Spleen (tissue), 11 donors: ENCODE data around the gene ZNF283. TPM values are rescaled to one million over a fixed set of nuclear protein-coding genes. Genes with fewer than 3 reads are reported as not detected.

ENCODE experiments used
- DNase-seq: peaks from one replicate; pipeline ENCODE4 v3.0.0-alpha.2; 2020
- H3K27ac ChIP-seq, 8 donors: fragments of 200-600 bp; sonication (generic) in 7 of 8; 1 replicate in 4 of 8; 2 replicates in 4 of 8; pipeline versions ENCODE4 v1.5.0 to v1.8.0; 2016 to 2021; ENCODE audit warnings: inconsistent platforms in 4 of 8, mild to moderate bottlenecking in 4 of 8, moderate library complexity in 1 of 8
- H3K27me3 ChIP-seq, 7 donors: fragments of 200-600 bp; sonication (generic) in 6 of 7; replicated peaks in 1 of 7; 1 replicate in 4 of 7; 2 replicates in 3 of 7; pipeline versions ENCODE4 v1.5.0 to v1.8.0; 2016 to 2021; ENCODE audit warnings: inconsistent platforms in 3 of 7, mild to moderate bottlenecking in 1 of 7
- H3K36me3 ChIP-seq, 6 donors: fragments of 200-600 bp; sonication (generic) in 5 of 6; 1 replicate in 4 of 6; 2 replicates in 2 of 6; pipeline versions ENCODE4 v1.5.0 to v1.8.0; 2016 to 2021; ENCODE audit warnings: inconsistent platforms in 2 of 6
- H3K4me1 ChIP-seq, 6 donors: fragments of 200-600 bp; sonication (generic) in 5 of 6; 1 replicate in 3 of 6; 2 replicates in 3 of 6; pipeline versions ENCODE4 v1.5.0 to v1.8.0; 2016 to 2021; ENCODE audit warnings: inconsistent platforms in 3 of 6
- H3K4me3 ChIP-seq, 8 donors: fragments of 200-600 bp; sonication (generic) in 7 of 8; 1 replicate in 4 of 8; 2 replicates in 4 of 8; pipeline versions ENCODE4 v1.5.0 to v1.8.0; 2016 to 2021; ENCODE audit warnings: inconsistent platforms in 4 of 8, mild to moderate bottlenecking in 4 of 8, moderate library complexity in 2 of 8
- H3K9me3 ChIP-seq, 8 donors: fragments of 200-600 bp; sonication (generic) in 7 of 8; 1 replicate in 4 of 8; 2 replicates in 4 of 8; pipeline versions ENCODE4 v1.5.0 to v1.8.0; 2016 to 2021; ENCODE audit warnings: inconsistent platforms in 4 of 8
- POLR2A ChIP-seq, 3 donors: fragments of 450-650 bp; IDR thresholded peaks; one replicate each; pipeline ENCODE4 v1.5.1; 2017; ENCODE audit warnings: antibody characterized with exemption in 3 of 3, mild to moderate bottlenecking in 1 of 3
- POLR2AphosphoS5 ChIP-seq, 3 donors: sonication (generic); formaldehyde crosslinking; IDR thresholded peaks; one replicate each; pipeline ENCODE4 v1.5.1; 2017; ENCODE audit warnings: antibody characterized with exemption in 3 of 3
- WGBS, 5 donors: extraction: QIAGEN DNeasy Blood & Tissue Kit in 3 of 5; methylation state at CpG; one replicate each; pipeline versions ENCODE4 v1.1.5 to v1.1.7; 2013 to 2018; 5-methylcytosine and 5-hydroxymethylcytosine counted together
- intact Hi-C: fragments of 100-400 bp; cut with DNase I; formaldehyde crosslinking; loops from one replicate; pipeline ENCODE4 v1.15.0; 2023; ENCODE audit warnings: low total_unique reads
- polyA plus RNA-seq, 3 donors: library from polyadenylated mRNA; stranded (reverse); fragments of 200-250 nt; gene quantifications; one replicate each; pipeline ENCODE4 v1.2.1, GENCODE V29; 2013
- total RNA-seq, 7 donors: library from RNA; depleted of rRNA in 3 of 7; stranded (reverse); fragments of >200 nt in 3 of 7; fragmentation: NEBNext Ultra II Directional in 4 of 7; extraction: Animal tissue kit (Norgen Biotek cat#: 25700) in 4 of 7; gene quantifications; one replicate each; pipeline versions ENCODE4 v1.1.0 to v1.2.1, GENCODE V29; 2016 to 2021
- TF ChIP-seq, protein P1 (sequence below), 11 experiments: fragments of 200-600 bp in 7 of 11; fragments of 450-650 bp in 4 of 11; sonication (generic) in 4 of 11; IDR thresholded peaks in 8 of 11; conservative IDR thresholded peaks in 3 of 11; 1 replicate in 7 of 11; 2 replicates in 4 of 11; pipeline versions ENCODE4 v1.4.0 to v1.8.0; 2016 to 2021; ENCODE audit warnings: antibody characterized with exemption in 11 of 11, inconsistent platforms in 4 of 11, mild to moderate bottlenecking in 1 of 11
- donor health status: healthy with polysubstance abuse.
- donor health status: DM: no; HTN: no; CAD: no; lungs with moderate emphysema.
- donor health status: DM: no; HTN: no; CAD: no.
- donor health status: Bipolar disorder and iron deficiency.
- donor health status: healthy.
- donor health status: DM: no; HTN: no; CAD: no.
- donor health status: DM: yes; HTN: yes; CAD: no.

ZNF283 gene
- total and polyA plus RNA-seq, 10 donors: 1.1 to 15.6 (median 10.6) TPM

DNA sequence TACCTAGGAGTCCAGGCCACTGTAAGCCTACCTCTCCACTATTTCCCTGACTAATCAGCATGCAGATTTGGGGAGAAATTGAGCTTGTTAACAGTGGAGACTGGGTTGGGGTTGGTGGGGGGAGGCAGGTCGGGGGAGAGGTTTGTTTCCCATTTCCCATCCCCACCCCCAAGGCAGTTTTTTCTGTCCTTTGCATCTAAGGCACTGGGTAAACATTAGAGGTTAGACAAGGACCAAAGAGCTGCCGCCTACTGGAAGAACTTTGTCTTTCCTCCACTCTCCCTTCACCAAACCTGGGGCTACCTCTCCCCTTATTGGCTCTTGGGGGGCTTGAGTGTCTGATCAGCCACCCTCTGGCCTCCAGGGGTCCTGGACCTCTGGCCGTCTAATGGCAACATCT, 47.3 kb upstream of the ZNF283 start:
- Histone ChIP-seq H3K9me3 (no peaks in the 10 kb centered on the region), H3K4me3 (peak overlapping the region; percentile 18 to 73 (median 35)), H3K27me3 (peaks cover 0 to 7% (median 0%) of the 10 kb centered on the region in 7 donors), H3K36me3 (peaks cover 0 to 8% (median 0%) of the 10 kb centered on the region in 6 donors), H3K4me1 (peaks cover 15 to 98% (median 71%) of the 10 kb centered on the region in 6 donors), H3K27ac (peak overlapping the region in 7 of 8 donors; percentile 41 to 87 (median 78))
- TF ChIP-seq POLR2AphosphoS5 (IDR thresholded peaks at IDR 0.05): no peak
- TF ChIP-seq, protein P1, sequence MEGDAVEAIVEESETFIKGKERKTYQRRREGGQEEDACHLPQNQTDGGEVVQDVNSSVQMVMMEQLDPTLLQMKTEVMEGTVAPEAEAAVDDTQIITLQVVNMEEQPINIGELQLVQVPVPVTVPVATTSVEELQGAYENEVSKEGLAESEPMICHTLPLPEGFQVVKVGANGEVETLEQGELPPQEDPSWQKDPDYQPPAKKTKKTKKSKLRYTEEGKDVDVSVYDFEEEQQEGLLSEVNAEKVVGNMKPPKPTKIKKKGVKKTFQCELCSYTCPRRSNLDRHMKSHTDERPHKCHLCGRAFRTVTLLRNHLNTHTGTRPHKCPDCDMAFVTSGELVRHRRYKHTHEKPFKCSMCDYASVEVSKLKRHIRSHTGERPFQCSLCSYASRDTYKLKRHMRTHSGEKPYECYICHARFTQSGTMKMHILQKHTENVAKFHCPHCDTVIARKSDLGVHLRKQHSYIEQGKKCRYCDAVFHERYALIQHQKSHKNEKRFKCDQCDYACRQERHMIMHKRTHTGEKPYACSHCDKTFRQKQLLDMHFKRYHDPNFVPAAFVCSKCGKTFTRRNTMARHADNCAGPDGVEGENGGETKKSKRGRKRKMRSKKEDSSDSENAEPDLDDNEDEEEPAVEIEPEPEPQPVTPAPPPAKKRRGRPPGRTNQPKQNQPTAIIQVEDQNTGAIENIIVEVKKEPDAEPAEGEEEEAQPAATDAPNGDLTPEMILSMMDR (IDR thresholded peaks at IDR 0.05 in 8 of 11, conservative IDR thresholded peaks at IDR 0.05 in 3 of 11): peak in 3 of 11 experiments; percentile 11 to 27 (median 23)
- intact Hi-C loops: no loop called here
- 23 to 44% (median 30%) methylated on average over 3 of the region's 3 CpGs for WGBS, 5 donors
- no peak for DNase-seq

DNA sequence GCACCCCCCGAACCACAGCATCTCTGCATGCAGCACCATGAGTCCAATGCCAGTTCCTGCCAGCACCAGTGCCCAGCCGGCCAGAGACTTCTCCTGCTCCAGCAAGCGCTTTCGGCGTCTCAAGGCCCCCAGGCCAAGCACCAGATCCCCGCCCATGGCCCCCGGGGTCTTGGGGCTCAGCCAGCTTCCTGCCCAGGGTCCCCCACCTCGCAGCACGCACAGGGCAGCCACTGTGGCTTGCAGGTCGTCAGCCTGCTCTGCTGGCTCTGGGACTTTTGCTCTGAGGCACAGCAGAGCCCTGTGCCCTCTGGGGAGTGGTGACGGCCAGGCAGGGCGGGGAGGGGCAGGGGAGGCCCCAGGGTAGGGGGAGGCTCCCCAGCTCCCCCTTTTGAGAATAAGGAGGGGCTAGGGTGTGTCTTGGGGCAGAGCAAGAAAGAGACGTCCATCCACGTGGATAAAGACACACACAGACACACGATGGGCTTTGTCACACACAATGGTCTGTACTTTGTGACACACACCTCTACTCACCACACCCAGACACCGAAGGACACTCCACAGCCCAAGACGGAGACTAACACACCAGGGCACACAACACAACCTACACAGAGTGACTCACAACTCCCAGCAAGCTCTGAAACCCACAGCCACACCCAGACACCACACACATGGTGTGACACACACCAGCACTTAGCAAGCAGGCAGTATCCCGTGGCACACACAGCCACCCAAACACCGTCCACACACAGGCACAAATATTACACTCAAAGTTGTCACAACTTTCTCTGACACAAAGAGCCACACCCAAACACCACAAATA, 46.2 kb upstream of the ZNF283 start, which contains the start of gene KCNN4:
Gene KCNN4 (minus strand): TSS at position 268 of the 820 bp plus-strand sequence. CDS start 112 bp downstream, at position 156.
- H3K4me3 ChIP-seq: peak within 1 kb of the TSS; percentile 23 to 73 (median 40)
- TF ChIP-seq POLR2AphosphoS5 (IDR thresholded peaks at IDR 0.05) (peak; percentile 90 to 96 (median 93)), POLR2A (IDR thresholded peaks at IDR 0.05) (peak in 2 of 3 donors; percentile 19 to 65)
- TF ChIP-seq, protein P1 (IDR thresholded peaks at IDR 0.05 in 8 of 11, conservative IDR thresholded peaks at IDR 0.05 in 3 of 11): no peak
- peak; percentile 92 for DNase-seq
- intact Hi-C loops: no loop called here
- WGBS, 5 donors: 9 to 13% (median 12%) methylated on average over 14 to 19 of the region's 19 CpGs
- H3K27me3 ChIP-seq: peaks cover 0 to 7% (median 0%) of the 10 kb centered on the region in 7 donors
- peaks cover 19 to 94% (median 70%) of the 10 kb centered on the region in 6 donors for H3K4me1 ChIP-seq
- no peaks in the 10 kb centered on the region for H3K9me3 ChIP-seq
- H3K27ac ChIP-seq: peak within 1 kb of the TSS in 7 of 8 donors; percentile 15 to 87 (median 78)
- H3K36me3 ChIP-seq: no peaks in the 10 kb centered on the region

DNA sequence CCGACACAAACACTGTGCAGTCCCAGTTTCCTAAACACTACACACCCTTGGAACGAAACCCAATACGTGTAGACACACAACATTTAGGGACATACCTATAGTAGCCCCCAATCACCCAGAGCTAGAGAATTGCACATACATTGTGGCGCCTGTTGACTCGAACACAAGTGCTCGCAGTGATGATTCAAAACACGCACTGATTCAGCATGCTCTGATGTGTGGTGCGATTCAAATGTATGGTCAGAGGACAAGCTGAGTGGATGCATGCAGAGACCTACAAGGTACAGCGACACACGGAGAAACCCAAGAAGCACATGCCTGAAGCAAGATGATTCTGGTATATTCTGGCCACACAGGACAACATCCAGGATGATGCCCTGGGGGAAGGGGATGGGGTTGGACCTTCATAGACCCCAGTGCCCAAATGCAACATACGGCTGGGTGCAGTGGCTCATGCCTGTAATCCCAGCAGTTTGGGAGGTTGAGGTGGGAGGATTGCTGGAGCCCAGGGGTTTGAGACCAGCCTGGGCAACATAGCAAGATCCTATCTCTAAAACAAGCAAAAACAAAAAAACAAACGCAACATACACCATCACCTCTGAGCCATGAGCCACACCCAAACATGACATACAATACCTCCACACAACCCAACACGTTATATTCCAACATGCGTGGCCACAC, 45.4 kb upstream of the ZNF283 start:
- intact Hi-C loops: no loop called here
- Histone ChIP-seq H3K4me1 (peaks cover 19 to 86% (median 62%) of the 10 kb centered on the region in 6 donors), H3K9me3 (no peaks in the 10 kb centered on the region), H3K36me3 (no peaks in the 10 kb centered on the region), H3K27ac (peak overlapping the region in 4 of 8 donors; percentile 78 to 87 (median 84)), H3K27me3 (peaks cover 0 to 7% (median 0%) of the 10 kb centered on the region in 7 donors), H3K4me3 (peak overlapping the region in 3 of 8 donors; percentile 41 to 73 (median 48))
- 82 to 91% (median 86%) methylated on average over 14 of the region's 14 CpGs for WGBS, 5 donors
- no peak for DNase-seq
- TF ChIP-seq, protein P1 (IDR thresholded peaks at IDR 0.05 in 8 of 11, conservative IDR thresholded peaks at IDR 0.05 in 3 of 11): no peak
- no peak for TF ChIP-seq POLR2AphosphoS5 (IDR thresholded peaks at IDR 0.05)
- no peak for TF ChIP-seq POLR2A (IDR thresholded peaks at IDR 0.05)
